ENCODE data around the gene UQCRQ. TPM values are rescaled to one million over a fixed set of nuclear protein-coding genes. Genes with fewer than 3 reads are reported as not detected.

The UQCRQ gene
- total RNA-seq, 1 experiment from 2014 or later: 306 TPM

- Histone ChIP-seq H2BK15ac (ENCODE audit: low read depth, low read length) (no peak overlapping the region), H3K27ac (ENCODE audit: insufficient read length, low read depth, low read length) (no peak overlapping the region), H3K79me1 (ENCODE audit: insufficient read depth, low read depth, low read length, poor library complexity, severe bottlenecking) (no peaks in the 10 kb centered on the region), H2BK5ac (ENCODE audit: insufficient read length, low read length) (no peak overlapping the region), H3K56ac (ENCODE audit: insufficient read length, low read depth, low read length) (no peak overlapping the region), H4K5ac (ENCODE audit: insufficient read length, low read depth, low read length) (no peak overlapping the region), H3K79me2 (ENCODE audit: insufficient read depth, low read length) (no peaks in the 10 kb centered on the region), H4K20me1 (ENCODE audit: control insufficient read depth, insufficient read depth, insufficient read length) (no peaks in the 10 kb centered on the region), H3K27me3 (ENCODE audit: insufficient read depth, low read length) (peaks cover 12% of the 10 kb centered on the region; the same call in 1 of the 2 replicates), H3K9me3 (ENCODE audit: control insufficient read depth, low read depth, low read length) (no peaks in the 10 kb centered on the region), H4K91ac (ENCODE audit: insufficient read length, low read depth, low read length) (no peak overlapping the region), H2BK120ac (ENCODE audit: low read depth, low read length, poor library complexity, severe bottlenecking) (no peak overlapping the region), H3T11ph (ENCODE audit: low read length) (no peak overlapping the region), H2BK12ac (ENCODE audit: insufficient read length, low read depth, low read length) (no peak overlapping the region), H2BK20ac (ENCODE audit: low read depth, low read length, poor library complexity, severe bottlenecking) (no peak overlapping the region), H3K4me1 (ENCODE audit: insufficient read depth, low read length) (peaks cover 3% of the 10 kb centered on the region), H2AK5ac (ENCODE audit: insufficient read length, low read length) (no peak overlapping the region), H3K23ac (ENCODE audit: insufficient read length, low read depth, low read length) (no peak overlapping the region), H3K4ac (ENCODE audit: low read depth, low read length) (no peak overlapping the region), H4K8ac (replicated peaks; ENCODE audit: insufficient read length, low read depth, low read length) (no peak overlapping the region), H3K4me2 (ENCODE audit: insufficient read depth, insufficient read length, low read length) (no peak overlapping the region), H3K23me2 (ENCODE audit: insufficient read length, low read depth, low read length, poor library complexity, severe bottlenecking) (peaks cover 14% of the 10 kb centered on the region), H3K14ac (ENCODE audit: insufficient read depth, low read length) (no peak overlapping the region), H3K18ac (ENCODE audit: insufficient read length, low read depth, low read length) (no peak overlapping the region), H3K9ac (ENCODE audit: extremely low read depth, insufficient read length, low read length) (no peak overlapping the region), H2AFZ (ENCODE audit: low read length) (no peak overlapping the region)
- no peak for DNase-seq
- peaks cover 13 to 24% of the 10 kb centered on the region in 2 experiments for H3K4me1 Mint-ChIP-seq
- peaks cover 65% of the 10 kb centered on the region for H3K27me3 Mint-ChIP-seq (ENCODE audit: low read depth)
- H3K9me3 Mint-ChIP-seq: no peaks in the 10 kb centered on the region
- H3K27ac Mint-ChIP-seq: no peak overlapping the region
- no peak for TF ChIP-seq CTCF (conservative IDR thresholded peaks at IDR 0.05)
- H3K4me3 Mint-ChIP-seq: no peak overlapping the region; a peak in 1 of 5 replicates
- H3K36me3 Mint-ChIP-seq (ENCODE audit: insufficient read depth in 1 of 3, low read depth in 3 of 3): peaks cover 3 to 6% (median 4%) of the 10 kb centered on the region in 3 experiments; a peak in 6 of 7 replicates
- WGBS (ENCODE audit: extremely low coverage, insufficient read length, low lambda C conversion rate): no CpG with 5 or more reads among the region's 1 CpG
Observed at GRCh38 chr5:132821791-132822190, 44.7 kb upstream of the UQCRQ start.

Data from H9 (cell line).